ENCODE measurements around the gene GNAZ. TPM values are rescaled to one million over a fixed set of nuclear protein-coding genes. Genes with fewer than 3 reads are reported as not detected.

The GNAZ gene
- total RNA-seq, 1 experiment from 2014 or later: 11.1 TPM

DNA sequence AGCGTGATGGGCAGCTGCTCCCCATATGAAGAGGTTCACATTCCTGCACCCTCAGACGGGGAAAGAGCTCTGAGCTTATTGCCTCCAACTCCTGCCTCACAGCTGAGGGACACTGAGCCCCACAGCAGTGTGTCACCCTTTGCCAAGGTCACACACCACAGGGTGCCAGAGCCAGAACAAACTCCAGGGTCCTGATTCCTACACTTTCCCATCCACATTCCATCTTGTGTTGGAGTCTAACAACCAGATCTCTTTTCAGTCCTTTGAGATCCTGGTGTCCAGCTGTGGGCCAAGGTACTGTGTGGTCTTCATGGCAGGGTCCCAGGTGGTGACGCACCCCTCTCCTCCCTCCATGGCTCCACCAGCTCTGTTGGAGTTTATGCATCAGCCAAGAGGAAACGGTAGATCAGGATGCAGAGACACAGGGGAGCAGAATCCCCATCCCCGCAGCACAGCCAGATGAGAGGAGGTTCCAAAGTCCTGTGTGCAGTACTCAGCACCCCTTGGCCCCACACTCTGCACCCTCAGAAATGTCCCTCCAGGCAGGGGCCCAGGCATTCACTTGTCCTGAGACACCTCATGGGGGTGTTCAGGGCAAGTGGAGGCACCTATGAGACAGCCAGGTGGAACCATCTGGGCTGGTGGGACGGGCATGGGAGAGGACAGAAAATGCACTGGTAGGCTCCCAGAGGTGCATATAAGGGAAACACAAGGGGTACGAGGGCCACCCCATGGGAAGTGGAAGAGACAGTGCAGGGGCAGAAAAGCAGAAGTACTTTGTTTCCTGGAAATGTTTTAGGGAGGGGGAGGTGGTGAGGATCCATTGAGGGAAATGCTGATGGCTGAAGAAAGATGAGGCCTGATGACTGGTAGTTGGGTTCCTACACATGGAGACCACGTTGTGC, 32.6 kb upstream of the GNAZ start:
- H3K79me2 ChIP-seq (ENCODE audit: insufficient read depth, low read length): no peaks in the 10 kb centered on the region
- BruUV-seq (replicated peaks): no TSS peak
- RAD21 ChIA-PET (ENCODE audit: low non-redundant PET in 1 of 2, low total read pairs in 2 of 2, uncharacterized antibody in 2 of 2, unreplicated experiment in 2 of 2): no interaction called here
- no peaks in the 10 kb centered on the region for H3K4me1 ChIP-seq (ENCODE audit: control insufficient read depth in 1 of 2, insufficient read depth in 2 of 2, low read length in 2 of 2)
- no peak overlapping the region for H3K9ac ChIP-seq (ENCODE audit: low read length)
- ATAC-seq (no peak), DNase-seq (ENCODE audit: low read depth, low spot score) (no peak)
- H4K20me1 ChIP-seq (ENCODE audit: insufficient read depth): no peaks in the 10 kb centered on the region
- no peak overlapping the region for H3K4me2 ChIP-seq (ENCODE audit: low read length)
- POLR2A ChIA-PET: no interaction called here
- CTCF ChIA-PET: no interaction called here
- no peaks in the 10 kb centered on the region for H3K36me3 ChIP-seq (ENCODE audit: control insufficient read depth in 1 of 2, insufficient read depth in 2 of 2, low read length in 2 of 2)
- H3K27me3 ChIP-seq (ENCODE audit: insufficient read depth, low read length): no peaks in the 10 kb centered on the region
- no peak overlapping the region for H2AFZ ChIP-seq (ENCODE audit: low read depth, low read length, poor library complexity, severe bottlenecking)
- no peaks in the 10 kb centered on the region for H3K9me2 ChIP-seq (ENCODE audit: insufficient read depth)
- no peaks in the 10 kb centered on the region for H3K9me3 ChIP-seq (ENCODE audit: control insufficient read depth in 1 of 2, insufficient read depth in 1 of 2, low read depth in 1 of 2, low read length in 2 of 2)
- no peak for TF ChIP-seq ZNF274 (IDR thresholded peaks at IDR 0.05; ENCODE audit: low read depth, low read length)
- TF ChIP-seq JUND (IDR thresholded peaks at IDR 0.05): no peak
- no peak overlapping the region for H3K4me3 ChIP-seq (replicated peaks in 1 of 2; ENCODE audit: low read depth in 1 of 2, low read length in 2 of 2)
- intact Hi-C loops (cut with micrococcal nuclease): no loop called here
- H3K27ac ChIP-seq (ENCODE audit: low read depth, low read length): no peak overlapping the region

DNA sequence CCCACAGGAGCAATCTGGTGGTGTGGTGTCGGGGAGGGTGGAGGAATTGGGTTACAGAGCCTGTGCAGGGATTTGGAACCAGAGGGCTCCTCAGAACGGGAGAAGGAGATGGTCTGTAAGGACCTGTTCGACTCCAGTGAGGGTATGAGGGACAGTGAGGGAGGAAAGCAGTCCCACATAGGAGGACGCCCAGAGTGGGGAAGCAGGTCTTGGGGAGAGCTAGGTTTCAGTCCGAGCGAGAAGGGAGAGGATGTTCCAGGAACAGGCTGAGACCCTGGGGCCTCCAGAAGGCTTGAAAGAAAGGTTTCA, 32.0 kb upstream of the GNAZ start:
- CTCF ChIA-PET: no interaction called here
- POLR2A ChIA-PET: no interaction called here
- TF ChIP-seq POLR2AphosphoS5 (IDR thresholded peaks at IDR 0.05; ENCODE audit: low read depth, low read length): no peak
- no peak for TF ChIP-seq FOSL1 (IDR thresholded peaks at IDR 0.05; ENCODE audit: low read depth)
- TF ChIP-seq, protein P1, sequence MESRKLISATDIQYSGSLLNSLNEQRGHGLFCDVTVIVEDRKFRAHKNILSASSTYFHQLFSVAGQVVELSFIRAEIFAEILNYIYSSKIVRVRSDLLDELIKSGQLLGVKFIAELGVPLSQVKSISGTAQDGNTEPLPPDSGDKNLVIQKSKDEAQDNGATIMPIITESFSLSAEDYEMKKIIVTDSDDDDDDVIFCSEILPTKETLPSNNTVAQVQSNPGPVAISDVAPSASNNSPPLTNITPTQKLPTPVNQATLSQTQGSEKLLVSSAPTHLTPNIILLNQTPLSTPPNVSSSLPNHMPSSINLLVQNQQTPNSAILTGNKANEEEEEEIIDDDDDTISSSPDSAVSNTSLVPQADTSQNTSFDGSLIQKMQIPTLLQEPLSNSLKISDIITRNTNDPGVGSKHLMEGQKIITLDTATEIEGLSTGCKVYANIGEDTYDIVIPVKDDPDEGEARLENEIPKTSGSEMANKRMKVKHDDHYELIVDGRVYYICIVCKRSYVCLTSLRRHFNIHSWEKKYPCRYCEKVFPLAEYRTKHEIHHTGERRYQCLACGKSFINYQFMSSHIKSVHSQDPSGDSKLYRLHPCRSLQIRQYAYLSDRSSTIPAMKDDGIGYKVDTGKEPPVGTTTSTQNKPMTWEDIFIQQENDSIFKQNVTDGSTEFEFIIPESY (IDR thresholded peaks at IDR 0.05; ENCODE audit: extremely low read depth, insufficient replicate concordance, low read length): no peak
- no peak for TF ChIP-seq POLR2A (IDR thresholded peaks at IDR 0.05; ENCODE audit: borderline replicate concordance, extremely low read depth, insufficient read depth, insufficient read length)
- TF ChIP-seq CBX3 (IDR thresholded peaks at IDR 0.05; ENCODE audit: low read depth): no peak
- no peak for TF ChIP-seq YY1 (IDR thresholded peaks at IDR 0.05; ENCODE audit: extremely low read depth, insufficient replicate concordance, low read depth, low read length)
- no peak for TF ChIP-seq SIN3A (IDR thresholded peaks at IDR 0.05; ENCODE audit: low read depth)
- TF ChIP-seq, protein P2, sequence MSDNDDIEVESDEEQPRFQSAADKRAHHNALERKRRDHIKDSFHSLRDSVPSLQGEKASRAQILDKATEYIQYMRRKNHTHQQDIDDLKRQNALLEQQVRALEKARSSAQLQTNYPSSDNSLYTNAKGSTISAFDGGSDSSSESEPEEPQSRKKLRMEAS (IDR thresholded peaks at IDR 0.05): no peak
- no peak for TF ChIP-seq JUND (IDR thresholded peaks at IDR 0.05)
- TF ChIP-seq RAD21 (IDR thresholded peaks at IDR 0.05; ENCODE audit: low read depth): no peak
- TF ChIP-seq, protein P3, sequence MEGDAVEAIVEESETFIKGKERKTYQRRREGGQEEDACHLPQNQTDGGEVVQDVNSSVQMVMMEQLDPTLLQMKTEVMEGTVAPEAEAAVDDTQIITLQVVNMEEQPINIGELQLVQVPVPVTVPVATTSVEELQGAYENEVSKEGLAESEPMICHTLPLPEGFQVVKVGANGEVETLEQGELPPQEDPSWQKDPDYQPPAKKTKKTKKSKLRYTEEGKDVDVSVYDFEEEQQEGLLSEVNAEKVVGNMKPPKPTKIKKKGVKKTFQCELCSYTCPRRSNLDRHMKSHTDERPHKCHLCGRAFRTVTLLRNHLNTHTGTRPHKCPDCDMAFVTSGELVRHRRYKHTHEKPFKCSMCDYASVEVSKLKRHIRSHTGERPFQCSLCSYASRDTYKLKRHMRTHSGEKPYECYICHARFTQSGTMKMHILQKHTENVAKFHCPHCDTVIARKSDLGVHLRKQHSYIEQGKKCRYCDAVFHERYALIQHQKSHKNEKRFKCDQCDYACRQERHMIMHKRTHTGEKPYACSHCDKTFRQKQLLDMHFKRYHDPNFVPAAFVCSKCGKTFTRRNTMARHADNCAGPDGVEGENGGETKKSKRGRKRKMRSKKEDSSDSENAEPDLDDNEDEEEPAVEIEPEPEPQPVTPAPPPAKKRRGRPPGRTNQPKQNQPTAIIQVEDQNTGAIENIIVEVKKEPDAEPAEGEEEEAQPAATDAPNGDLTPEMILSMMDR (IDR thresholded peaks at IDR 0.05 in 2 of 3, conservative IDR thresholded peaks at IDR 0.05 in 1 of 3; ENCODE audit: borderline replicate concordance in 1 of 3, insufficient read depth in 1 of 3, low read depth in 2 of 3, low read length in 2 of 3): no peak
- TF ChIP-seq ZNF274 (IDR thresholded peaks at IDR 0.05; ENCODE audit: low read depth, low read length): no peak
- TF ChIP-seq SP1 (IDR thresholded peaks at IDR 0.05; ENCODE audit: low read depth): no peak
- no peak for TF ChIP-seq SRF (IDR thresholded peaks at IDR 0.05; ENCODE audit: low read depth)
- TF ChIP-seq CEBPB (IDR thresholded peaks at IDR 0.05; ENCODE audit: low read depth): no peak
- TF ChIP-seq EZH2phosphoT487 (IDR thresholded peaks at IDR 0.05; ENCODE audit: borderline replicate concordance): no peak
- TF ChIP-seq TCF7L2 (IDR thresholded peaks at IDR 0.05; ENCODE audit: borderline replicate concordance, extremely low read depth, insufficient read depth, insufficient read length): no peak

More for the DNA sequence above, 32.0 kb upstream of the GNAZ start:
- intact Hi-C loops (cut with micrococcal nuclease): no loop called here
- no peak overlapping the region for H3K4me3 ChIP-seq (replicated peaks in 1 of 2; ENCODE audit: low read depth in 1 of 2, low read length in 2 of 2)
- no peaks in the 10 kb centered on the region for H3K79me2 ChIP-seq (ENCODE audit: insufficient read depth, low read length)
- H3K4me2 ChIP-seq (ENCODE audit: low read length): no peak overlapping the region
- RAD21 ChIA-PET (ENCODE audit: low non-redundant PET in 1 of 2, low total read pairs in 2 of 2, uncharacterized antibody in 2 of 2, unreplicated experiment in 2 of 2): no interaction called here
- no peaks in the 10 kb centered on the region for H3K4me1 ChIP-seq (ENCODE audit: control insufficient read depth in 1 of 2, insufficient read depth in 2 of 2, low read length in 2 of 2)
- no peaks in the 10 kb centered on the region for H4K20me1 ChIP-seq (ENCODE audit: insufficient read depth)
- H2AFZ ChIP-seq (ENCODE audit: low read depth, low read length, poor library complexity, severe bottlenecking): no peak overlapping the region
- no TSS peak for BruUV-seq (replicated peaks)
- ATAC-seq (no peak), DNase-seq (ENCODE audit: low read depth, low spot score) (no peak)
- no peaks in the 10 kb centered on the region for H3K27me3 ChIP-seq (ENCODE audit: insufficient read depth, low read length)
- no peak overlapping the region for H3K27ac ChIP-seq (ENCODE audit: low read depth, low read length)
- H3K9me2 ChIP-seq (ENCODE audit: insufficient read depth): no peaks in the 10 kb centered on the region
- no peak overlapping the region for H3K9ac ChIP-seq (ENCODE audit: low read length)
- H3K9me3 ChIP-seq (ENCODE audit: control insufficient read depth in 1 of 2, insufficient read depth in 1 of 2, low read depth in 1 of 2, low read length in 2 of 2): no peaks in the 10 kb centered on the region
- no peaks in the 10 kb centered on the region for H3K36me3 ChIP-seq (ENCODE audit: control insufficient read depth in 1 of 2, insufficient read depth in 2 of 2, low read length in 2 of 2)

Data from HCT116 (cell line).